HEK293T (cell line): Measurements from ENCODE around the gene GADD45GIP1.

Source experiments
- CTCF ChIA-PET: fragments of 350-600 bp; formaldehyde crosslinking; extraction: SDS; loops from one replicate; lab custom pipeline; 2021; ENCODE audit warnings: antibody characterized with exemption, inconsistent platforms; lab: Yijun Ruan, JAX
- POLR2A ChIA-PET: fragments of 350-600 bp; formaldehyde crosslinking; extraction: SDS; loops from one replicate; lab custom pipeline; 2020; ENCODE audit warnings: antibody characterized with exemption, inconsistent platforms; lab: Yijun Ruan, JAX
- DNase-seq: peaks from one replicate; pipeline ENCODE4 v3.0.0; 2012; ENCODE audit warnings: mixed read lengths; ENCODE audit errors: extremely low spot score
- ARNT ChIP-seq: fragments of 450-650 bp; IDR thresholded peaks from 2 replicates; pipeline ENCODE4 v1.6.1; 2017; ENCODE audit warnings: mild to moderate bottlenecking
- BHLHE40 ChIP-seq: fragments of 450-650 bp; IDR thresholded peaks from 2 replicates; pipeline ENCODE4 v1.6.1; 2016; ENCODE audit warnings: mild to moderate bottlenecking, moderate library complexity, borderline replicate concordance
- CTBP1 ChIP-seq: fragments of 450-650 bp; IDR thresholded peaks from 2 replicates; pipeline ENCODE4 v1.6.1; 2016; ENCODE audit warnings: borderline replicate concordance
- ELF4 ChIP-seq: fragments of 450-650 bp; IDR thresholded peaks from 2 replicates; pipeline ENCODE4 v1.6.1; 2017; ENCODE audit warnings: antibody characterized with exemption
- FOXA1 ChIP-seq: fragments of 450-650 bp; IDR thresholded peaks from 2 replicates; pipeline ENCODE4 v1.6.1; 2016; ENCODE audit warnings: mild to moderate bottlenecking
- FOXK2 ChIP-seq: fragments of 450-650 bp; IDR thresholded peaks from 2 replicates; pipeline ENCODE4 v1.6.1; 2016; ENCODE audit warnings: mild to moderate bottlenecking
- FOXM1 ChIP-seq: fragments of 450-650 bp; IDR thresholded peaks from 2 replicates; pipeline ENCODE4 v1.6.1; 2017; ENCODE audit warnings: mild to moderate bottlenecking, borderline replicate concordance
- HDGF ChIP-seq: fragments of 450-650 bp; IDR thresholded peaks from 2 replicates; pipeline ENCODE4 v1.6.1; 2017; ENCODE audit warnings: antibody characterized with exemption, borderline replicate concordance
- L3MBTL2 ChIP-seq: fragments of 450-650 bp; conservative IDR thresholded peaks from 2 replicates; pipeline ENCODE4 v1.6.1; 2016; ENCODE audit warnings: mild to moderate bottlenecking
- LEF1 ChIP-seq: fragments of 450-650 bp; IDR thresholded peaks from 2 replicates; pipeline ENCODE4 v1.6.1; 2017; ENCODE audit warnings: mild to moderate bottlenecking, borderline replicate concordance
- NFRKB ChIP-seq: fragments of 450-650 bp; IDR thresholded peaks from 2 replicates; pipeline ENCODE4 v1.6.1; 2016; ENCODE audit warnings: mild to moderate bottlenecking, moderate library complexity
- SP1 ChIP-seq: fragments of 450-650 bp; IDR thresholded peaks from 2 replicates; pipeline ENCODE4 v1.6.1; 2017
- SUZ12 ChIP-seq: fragments of 450-650 bp; IDR thresholded peaks from 2 replicates; pipeline ENCODE4 v1.6.1; 2016; ENCODE audit warnings: mild to moderate bottlenecking
- TARDBP ChIP-seq: fragments of 450-650 bp; IDR thresholded peaks from 2 replicates; pipeline ENCODE4 v1.6.1; 2016
- ZNF384 ChIP-seq: fragments of 450-650 bp; IDR thresholded peaks from 2 replicates; pipeline ENCODE4 v1.6.1; 2016
- TF ChIP-seq, protein P1 (sequence below): fragments of 450-650 bp; IDR thresholded peaks from 2 replicates; pipeline ENCODE4 v1.6.1; 2016

Gene GADD45GIP1

DNA sequence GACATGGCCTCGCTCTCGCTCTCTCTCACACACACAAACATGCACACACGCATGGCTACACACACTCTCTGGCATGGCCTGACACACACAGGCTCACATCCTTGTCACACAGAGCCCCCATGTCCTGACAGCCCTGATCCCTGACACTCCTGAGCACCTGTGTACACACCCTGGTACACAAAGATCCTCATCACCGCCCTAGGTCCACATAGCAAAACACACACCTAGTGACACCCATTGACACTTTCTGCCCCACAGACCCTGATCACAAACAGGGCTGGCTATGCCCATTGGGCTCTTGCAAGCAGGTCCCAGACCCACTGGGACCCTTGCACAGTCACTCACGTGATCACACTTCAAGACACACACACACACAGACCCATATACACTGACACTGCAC, 34.3 kb upstream of the GADD45GIP1 start:
- no peak for DNase-seq
- POLR2A ChIA-PET: interaction anchor here (0.6 kb wide), 1 partner anchor 60 kb away, joined by 4 read pairs; no protein-coding TSS in a partner anchor
- CTCF ChIA-PET: no interaction called here
- TF ChIP-seq TARDBP: no peak
- no peak for TF ChIP-seq BHLHE40
- no peak for TF ChIP-seq ZNF384
- TF ChIP-seq L3MBTL2: no peak

GRCh38 chr19:12990853-12991252, 33.8 kb upstream of the GADD45GIP1 start:
- TF ChIP-seq BHLHE40: no peak
- TF ChIP-seq TARDBP: no peak
- no peak for TF ChIP-seq SP1
- no peak for TF ChIP-seq LEF1
- TF ChIP-seq L3MBTL2: no peak
- TF ChIP-seq HDGF: no peak
- no peak for TF ChIP-seq FOXA1
- no peak for TF ChIP-seq ZNF384
- TF ChIP-seq CTBP1: no peak
- no peak for TF ChIP-seq NFRKB
- TF ChIP-seq FOXM1: no peak
- TF ChIP-seq ARNT: no peak
- TF ChIP-seq, protein P1, sequence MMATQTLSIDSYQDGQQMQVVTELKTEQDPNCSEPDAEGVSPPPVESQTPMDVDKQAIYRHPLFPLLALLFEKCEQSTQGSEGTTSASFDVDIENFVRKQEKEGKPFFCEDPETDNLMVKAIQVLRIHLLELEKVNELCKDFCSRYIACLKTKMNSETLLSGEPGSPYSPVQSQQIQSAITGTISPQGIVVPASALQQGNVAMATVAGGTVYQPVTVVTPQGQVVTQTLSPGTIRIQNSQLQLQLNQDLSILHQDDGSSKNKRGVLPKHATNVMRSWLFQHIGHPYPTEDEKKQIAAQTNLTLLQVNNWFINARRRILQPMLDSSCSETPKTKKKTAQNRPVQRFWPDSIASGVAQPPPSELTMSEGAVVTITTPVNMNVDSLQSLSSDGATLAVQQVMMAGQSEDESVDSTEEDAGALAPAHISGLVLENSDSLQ: no peak
- no peak for TF ChIP-seq SUZ12
- TF ChIP-seq FOXK2: no peak
- TF ChIP-seq ELF4: no peak
- CTCF ChIA-PET: no interaction called here
- no peak for DNase-seq
- POLR2A ChIA-PET: no interaction called here

GRCh38 chr19:12990431-12990830, 33.4 kb upstream of the GADD45GIP1 start:
- TF ChIP-seq, protein P1: no peak
- no peak for TF ChIP-seq FOXM1
- no peak for TF ChIP-seq FOXK2
- no peak for TF ChIP-seq ARNT
- no peak for TF ChIP-seq FOXA1
- CTCF ChIA-PET: no interaction called here
- POLR2A ChIA-PET: no interaction called here
- no peak for DNase-seq

- ChIA-PET CTCF (no interaction called here), POLR2A (no interaction called here)
- TF ChIP-seq CTBP1 (no peak), LEF1 (no peak), BHLHE40 (no peak)
- TF ChIP-seq, protein P1: no peak
- DNase-seq: no peak
Observed at GRCh38 chr19:12987781-12988180, 30.8 kb upstream of the GADD45GIP1 start.

- ChIA-PET CTCF (no interaction called here), POLR2A (no interaction called here)
- no peak for DNase-seq
- no peak for TF ChIP-seq FOXA1
- TF ChIP-seq ZNF384: no peak
- TF ChIP-seq FOXK2: no peak
- no peak for TF ChIP-seq LEF1
- TF ChIP-seq CTBP1: no peak
- TF ChIP-seq TARDBP: no peak
- no peak for TF ChIP-seq L3MBTL2
- TF ChIP-seq BHLHE40: no peak
Observed at GRCh38 chr19:12987190-12987589, 30.2 kb upstream of the GADD45GIP1 start.

- ChIA-PET CTCF (interaction anchor here (0.5 kb wide), 1 partner anchor 67 kb away, joined by 3 read pairs; no protein-coding TSS in a partner anchor), POLR2A (no interaction called here)
- no peak for DNase-seq
- no peak for TF ChIP-seq FOXK2
- TF ChIP-seq FOXA1: no peak
- TF ChIP-seq LEF1: no peak
- no peak for TF ChIP-seq SP1
- no peak for TF ChIP-seq TARDBP
- no peak for TF ChIP-seq ZNF384
- TF ChIP-seq FOXM1: no peak
- no peak for TF ChIP-seq NFRKB
- no peak for TF ChIP-seq CTBP1
- no peak for TF ChIP-seq SUZ12
- TF ChIP-seq, protein P1: no peak
Observed at GRCh38 chr19:12986726-12987125, 29.7 kb upstream of the GADD45GIP1 start.
